Neural progenitor cell (in vitro differentiated cells): ENCODE measurements around the gene STEAP3. TPM values are rescaled to one million over a fixed set of nuclear protein-coding genes. Genes with fewer than 3 reads are reported as not detected.
A peak's percentile ranks its signal among the peaks of the same experiment; 100 is the strongest.

ENCODE experiments used
- DNase-seq: peaks from one replicate; pipeline ENCODE4 v3.0.0-alpha.2; 2016; ENCODE audit warnings: low spot score
- H2AFZ ChIP-seq: fragments of 200-600 bp; sonication (generic); replicated peaks from 2 replicates; pipeline ENCODE4 v1.6.1; 2016; ENCODE audit warnings: antibody characterized with exemption
- H3F3A ChIP-seq: fragments of 200-600 bp; sonication (generic); 2 replicates; pipeline ENCODE4 v1.6.1; 2016; ENCODE audit warnings: antibody characterized with exemption, low read depth
- H3K27ac ChIP-seq: fragments of 200-600 bp; sonication (generic); 2 replicates; pipeline ENCODE4 v1.5.1; 2016; ENCODE audit warnings: mild to moderate bottlenecking
- H3K27me3 ChIP-seq: fragments of 200-600 bp; sonication (generic); 2 replicates; pipeline ENCODE4 v1.6.1; 2016; ENCODE audit warnings: mild to moderate bottlenecking, moderate library complexity
- H3K36me3 ChIP-seq: fragments of 200-600 bp; sonication (generic); 2 replicates; pipeline ENCODE4 v1.5.1; 2016
- H3K4me1 ChIP-seq: fragments of 200-600 bp; sonication (generic); 2 replicates; pipeline ENCODE4 v1.6.1; 2016; ENCODE audit warnings: mixed run types
- H3K4me2 ChIP-seq: fragments of 200-600 bp; sonication (generic); 2 replicates; pipeline ENCODE4 v1.6.1; 2016
- H3K4me3 ChIP-seq: fragments of 200-600 bp; sonication (generic); 2 replicates; pipeline ENCODE4 v1.5.1; 2016
- H3K79me2 ChIP-seq: fragments of 200-600 bp; sonication (generic); 2 replicates; pipeline ENCODE4 v1.6.1; 2016; ENCODE audit warnings: low read depth
- H3K9ac ChIP-seq: fragments of 200-600 bp; sonication (generic); 2 replicates; pipeline ENCODE4 v1.6.1; 2016
- H3K9me3 ChIP-seq: fragments of 200-600 bp; sonication (generic); 2 replicates; pipeline ENCODE4 v1.5.1; 2016; ENCODE audit warnings: low read depth
- H4K20me1 ChIP-seq: fragments of 200-600 bp; sonication (generic); 2 replicates; pipeline ENCODE4 v1.6.1; 2016; ENCODE audit warnings: low read depth
- H3K27ac Mint-ChIP-seq: 3 replicates; pipeline ENCODE4 v1.8.0; 2021; ENCODE audit warnings: mixed read lengths
- H3K27me3 Mint-ChIP-seq: 2 replicates; pipeline ENCODE4 v1.8.0; 2022; ENCODE audit warnings: low read depth, mild to moderate bottlenecking, inconsistent platforms, moderate library complexity, mixed read lengths; ENCODE audit not compliant: insufficient read depth
- H3K36me3 Mint-ChIP-seq: 3 replicates; pipeline ENCODE4 v1.8.0; 2021; ENCODE audit warnings: mixed read lengths
- H3K4me1 Mint-ChIP-seq: 3 replicates; pipeline ENCODE4 v1.8.0; 2021; ENCODE audit warnings: mixed read lengths
- H3K4me3 Mint-ChIP-seq: 3 replicates; pipeline ENCODE4 v1.8.0; 2021; ENCODE audit warnings: mild to moderate bottlenecking, moderate library complexity, mixed read lengths
- H3K9me3 Mint-ChIP-seq: 3 replicates; pipeline ENCODE4 v1.8.0; 2020; ENCODE audit warnings: mixed read lengths
- CTCF ChIP-seq: fragments of 200-600 bp; sonication (generic); IDR thresholded peaks from 2 replicates; pipeline ENCODE4 v1.5.1; 2017; ENCODE audit warnings: antibody characterized with exemption, mild to moderate bottlenecking
- EZH2 ChIP-seq: fragments of 200-600 bp; sonication (generic); IDR thresholded peaks from 2 replicates; pipeline ENCODE4 v1.6.1; 2017; ENCODE audit warnings: antibody characterized with exemption, mild to moderate bottlenecking, moderate library complexity
- EZH2phosphoT487 ChIP-seq: fragments of 200-600 bp; sonication (generic); IDR thresholded peaks from 2 replicates; pipeline ENCODE4 v1.6.1; 2017; ENCODE audit warnings: antibody characterized with exemption
- total RNA-seq: library from RNA; depleted of rRNA; stranded (reverse); fragments of >200 nt; gene quantifications from 2 replicates; pipeline ENCODE4 v1.2.3, GENCODE V29; 2015; ENCODE audit warnings: low replicate concordance

The STEAP3 gene
- total RNA-seq, 1 donor from 2014 or later, result 0.30 TPM

DNA sequence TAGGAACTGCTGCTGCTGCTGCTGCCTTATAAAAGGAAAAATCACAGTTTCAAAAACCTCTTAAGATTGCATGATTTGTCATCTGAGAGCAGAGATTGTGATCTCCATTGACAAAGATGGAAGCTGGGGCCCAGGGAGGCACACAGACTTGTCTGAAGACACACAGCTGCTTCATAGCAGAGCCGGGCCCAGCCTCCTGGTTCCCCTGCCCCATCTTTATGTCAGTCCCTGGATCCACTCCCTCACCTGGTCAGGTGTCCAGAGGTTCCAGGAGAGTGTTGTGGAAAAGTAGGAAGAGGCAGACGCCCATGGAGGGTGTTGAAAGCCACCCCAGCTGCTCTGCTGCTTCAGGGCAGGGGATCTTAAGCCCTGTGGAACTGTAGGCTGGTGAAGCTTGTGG lies 20.0 kb downstream of the STEAP3 start:
- Histone ChIP-seq H3K79me2 (no peaks in the 10 kb centered on the region), H3K27me3 (no peaks in the 10 kb centered on the region), H3K4me1 (peaks cover 13% of the 10 kb centered on the region), H3K27ac (no peak overlapping the region), H3K4me2 (no peak overlapping the region), H3F3A (no peaks in the 10 kb centered on the region), H3K9me3 (no peaks in the 10 kb centered on the region), H3K36me3 (no peaks in the 10 kb centered on the region), H3K9ac (no peak overlapping the region), H2AFZ (no peak overlapping the region), H3K4me3 (no peak overlapping the region), H4K20me1 (no peaks in the 10 kb centered on the region)
- Mint-ChIP-seq H3K27ac (no peak overlapping the region), H3K27me3 (peaks cover 8% of the 10 kb centered on the region), H3K9me3 (peaks cover 7% of the 10 kb centered on the region), H3K4me3 (no peak overlapping the region), H3K36me3 (no peaks in the 10 kb centered on the region), H3K4me1 (peaks cover 13% of the 10 kb centered on the region)
- no peak for DNase-seq
- TF ChIP-seq EZH2phosphoT487 (no peak), CTCF (no peak), EZH2 (no peak)

- no peak overlapping the region for H3K9ac ChIP-seq
- Mint-ChIP-seq H3K36me3 (no peaks in the 10 kb centered on the region), H3K27me3 (peaks cover 8% of the 10 kb centered on the region), H3K9me3 (peaks cover 7% of the 10 kb centered on the region), H3K27ac (peak overlapping the region; percentile 44), H3K4me3 (no peak overlapping the region), H3K4me1 (peaks cover 23% of the 10 kb centered on the region)
- peaks cover 8% of the 10 kb centered on the region for H3K4me1 ChIP-seq
- no peak overlapping the region for H3K27ac ChIP-seq
- no peak overlapping the region for H3K4me2 ChIP-seq
- no peaks in the 10 kb centered on the region for H3F3A ChIP-seq
- no peak overlapping the region for H2AFZ ChIP-seq
- no peaks in the 10 kb centered on the region for H3K36me3 ChIP-seq
- H3K27me3 ChIP-seq, result no peaks in the 10 kb centered on the region
- no peaks in the 10 kb centered on the region for H3K9me3 ChIP-seq
- H3K4me3 ChIP-seq, result no peak overlapping the region
- no peaks in the 10 kb centered on the region for H3K79me2 ChIP-seq
- no peak for TF ChIP-seq EZH2phosphoT487
- no peak for TF ChIP-seq EZH2
- TF ChIP-seq CTCF, result no peak
- DNase-seq, result no peak
- H4K20me1 ChIP-seq, result no peaks in the 10 kb centered on the region
These were observed 21.6 kb downstream of the STEAP3 start for GRCh38 chr2:119245076-119245840.

DNA sequence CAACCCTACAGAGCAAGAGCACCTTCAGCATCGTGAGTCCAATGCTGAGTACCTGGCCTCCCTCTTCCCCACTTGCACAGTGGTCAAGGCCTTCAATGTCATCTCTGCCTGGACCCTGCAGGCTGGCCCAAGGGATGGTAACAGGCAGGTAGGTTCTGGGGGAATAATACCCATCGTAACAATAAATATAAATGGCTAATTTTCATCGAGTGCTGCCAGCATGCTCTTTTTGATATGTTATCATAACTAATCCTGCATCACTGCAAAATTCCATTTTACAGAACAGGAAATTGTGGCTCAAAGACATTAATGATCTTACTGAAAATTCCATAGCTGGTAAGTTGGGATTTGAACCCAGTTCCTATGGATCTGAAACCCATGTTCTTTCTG lies 22.2 kb downstream of the STEAP3 start:
- Histone ChIP-seq H3K4me2 (no peak overlapping the region), H3K9ac (no peak overlapping the region), H3F3A (no peaks in the 10 kb centered on the region), H2AFZ (no peak overlapping the region), H3K4me1 (peaks cover 2% of the 10 kb centered on the region), H4K20me1 (no peaks in the 10 kb centered on the region), H3K79me2 (no peaks in the 10 kb centered on the region), H3K4me3 (no peak overlapping the region), H3K36me3 (no peaks in the 10 kb centered on the region), H3K27ac (no peak overlapping the region), H3K27me3 (no peaks in the 10 kb centered on the region), H3K9me3 (no peaks in the 10 kb centered on the region)
- no peaks in the 10 kb centered on the region for H3K36me3 Mint-ChIP-seq
- no peak for DNase-seq
- H3K4me3 Mint-ChIP-seq, result no peak overlapping the region
- H3K4me1 Mint-ChIP-seq, result peaks cover 24% of the 10 kb centered on the region
- H3K27ac Mint-ChIP-seq, result no peak overlapping the region
- peaks cover 8% of the 10 kb centered on the region for H3K27me3 Mint-ChIP-seq
- TF ChIP-seq CTCF, result no peak
- no peak for TF ChIP-seq EZH2phosphoT487
- no peak for TF ChIP-seq EZH2
- peaks cover 7% of the 10 kb centered on the region for H3K9me3 Mint-ChIP-seq
